Breast epithelium (tissue), 4 donors: ENCODE results near the gene ACTMAP. TPM values are rescaled to one million over a fixed set of nuclear protein-coding genes. Genes with fewer than 3 reads are reported as not detected.

Source experiments
- DNase-seq, 2 donors: peaks; one replicate each; pipeline ENCODE4 v3.0.0-alpha.2; 2019; ENCODE audit warnings: low spot score in 2 of 2
- H3K27ac ChIP-seq, 2 donors: fragments of 200-600 bp; sonication (generic) in 1 of 2; one replicate each; pipeline ENCODE4 v1.5.1; 2016 to 2019; ENCODE audit warnings: mild to moderate bottlenecking in 1 of 2
- H3K27me3 ChIP-seq, 2 donors: fragments of 200-600 bp; sonication (generic) in 1 of 2; one replicate each; pipeline versions ENCODE4 v1.5.1 to v1.6.0; 2017 to 2019; ENCODE audit warnings: control low read depth in 1 of 2, mild to moderate bottlenecking in 1 of 2
- H3K36me3 ChIP-seq: fragments of 200-600 bp; one replicate; pipeline ENCODE4 v1.5.1; 2019
- H3K4me1 ChIP-seq, 2 donors: fragments of 200-600 bp; sonication (generic); one replicate each; pipeline ENCODE4 v1.5.1; 2016 to 2019; ENCODE audit warnings: control low read depth in 1 of 2
- H3K4me3 ChIP-seq, 3 donors: fragments of 200-600 bp; sonication (generic); 1 replicate in 2 of 3; 2 replicates in 1 of 3; pipeline ENCODE4 v1.5.1; 2016 to 2019; ENCODE audit warnings: mild to moderate bottlenecking in 3 of 3, moderate library complexity in 2 of 3
- H3K9me3 ChIP-seq, 2 donors: fragments of 200-600 bp; sonication (generic) in 1 of 2; one replicate each; pipeline ENCODE4 v1.5.1; 2016 to 2019; ENCODE audit warnings: control low read depth in 1 of 2
- CTCF ChIP-seq, 3 donors: fragments of 450-650 bp; IDR thresholded peaks; one replicate each; pipeline ENCODE4 v1.5.1; 2016 to 2017; ENCODE audit warnings: antibody characterized with exemption in 3 of 3, mild to moderate bottlenecking in 3 of 3, moderate library complexity in 3 of 3
- POLR2A ChIP-seq: fragments of 450-650 bp; IDR thresholded peaks from one replicate; pipeline ENCODE4 v1.6.1; 2016; ENCODE audit warnings: antibody characterized with exemption, mild to moderate bottlenecking, moderate library complexity
- POLR2AphosphoS5 ChIP-seq, 3 donors: sonication (generic); formaldehyde crosslinking; IDR thresholded peaks; one replicate each; pipeline ENCODE4 v1.6.1; 2017; ENCODE audit warnings: antibody characterized with exemption in 3 of 3
- intact Hi-C: fragments of 100-400 bp; cut with DNase I; formaldehyde crosslinking; loops from one replicate; pipeline ENCODE4 v1.15.1; 2023; ENCODE audit warnings: low total_unique reads
- total RNA-seq, 3 donors: library from RNA; depleted of rRNA; stranded (reverse); fragments of >200 nt; gene quantifications; one replicate each; pipeline ENCODE4 v1.1.0, GENCODE V29; 2016

ACTMAP gene
- total RNA-seq, 3 donors from 2014 or later = 2.6 to 3.2 (median 2.9) TPM

- H3K27me3 ChIP-seq = no peaks in the 10 kb centered on the region
- peak overlapping the region; percentile 86 to 94 (median 91) for H3K4me3 ChIP-seq
- DNase-seq = no peak
- intact Hi-C loops = no loop called here
- peak overlapping the region; percentile 94 to 99 for H3K27ac ChIP-seq
- TF ChIP-seq POLR2AphosphoS5 (IDR thresholded peaks at IDR 0.05) (no peak), POLR2A (no peak)
- no peaks in the 10 kb centered on the region for H3K36me3 ChIP-seq
- H3K4me1 ChIP-seq = peaks cover 0 to 15% of the 10 kb centered on the region in 2 donors
- H3K9me3 ChIP-seq = no peaks in the 10 kb centered on the region
These were observed 29.2 kb downstream of the ACTMAP start for GRCh38 chr19:40721140-40721486.

GRCh38 chr19:40719414-40719894, 30.8 kb downstream of the ACTMAP start:
- peaks cover 0 to 15% of the 10 kb centered on the region in 2 donors for H3K4me1 ChIP-seq
- no peaks in the 10 kb centered on the region for H3K36me3 ChIP-seq
- H3K27me3 ChIP-seq = no peaks in the 10 kb centered on the region
- H3K9me3 ChIP-seq = no peaks in the 10 kb centered on the region
- no peak for TF ChIP-seq POLR2A
- TF ChIP-seq POLR2AphosphoS5 (IDR thresholded peaks at IDR 0.05) = no peak
- no peak for TF ChIP-seq CTCF (IDR thresholded peaks at IDR 0.05)
- H3K27ac ChIP-seq = peak overlapping the region; percentile 94 to 99
- intact Hi-C loops = no loop called here
- no peak for DNase-seq
- peak overlapping the region; percentile 86 to 94 (median 91) for H3K4me3 ChIP-seq

- Histone ChIP-seq H3K27me3 (no peaks in the 10 kb centered on the region), H3K9me3 (no peaks in the 10 kb centered on the region), H3K4me1 (peaks cover 0 to 15% of the 10 kb centered on the region in 2 donors), H3K4me3 (peak overlapping the region; percentile 86 to 94 (median 91)), H3K36me3 (no peaks in the 10 kb centered on the region), H3K27ac (peak overlapping the region; percentile 94 to 99)
- DNase-seq = peak; percentile 89 to 91
- intact Hi-C loops = no loop called here
- TF ChIP-seq POLR2A (peak; percentile 53), CTCF (IDR thresholded peaks at IDR 0.05) (no peak), POLR2AphosphoS5 (IDR thresholded peaks at IDR 0.05) (peak; percentile 18 to 70 (median 37))
These were observed 31.4 kb downstream of the ACTMAP start for GRCh38 chr19:40718774-40719391.

- H3K36me3 ChIP-seq = no peaks in the 10 kb centered on the region
- peak; percentile 58 to 63 for DNase-seq
- intact Hi-C loops = no loop called here
- TF ChIP-seq CTCF (IDR thresholded peaks at IDR 0.05) (no peak), POLR2A (no peak), POLR2AphosphoS5 (IDR thresholded peaks at IDR 0.05) (peak in 1 of 3 donors; percentile 35)
- H3K4me1 ChIP-seq = peaks cover 0 to 15% of the 10 kb centered on the region in 2 donors
- peak overlapping the region; percentile 94 to 99 for H3K27ac ChIP-seq
- H3K9me3 ChIP-seq = no peaks in the 10 kb centered on the region
- H3K4me3 ChIP-seq = peak overlapping the region; percentile 86 to 94 (median 91)
- H3K27me3 ChIP-seq = no peaks in the 10 kb centered on the region
These were observed 32.1 kb downstream of the ACTMAP start for GRCh38 chr19:40717880-40718773.

GRCh38 chr19:40717325-40717879, 32.9 kb downstream of the ACTMAP start:
- no peaks in the 10 kb centered on the region for H3K36me3 ChIP-seq
- no peaks in the 10 kb centered on the region for H3K27me3 ChIP-seq
- TF ChIP-seq POLR2A = no peak
- TF ChIP-seq CTCF (IDR thresholded peaks at IDR 0.05) = no peak
- TF ChIP-seq POLR2AphosphoS5 (IDR thresholded peaks at IDR 0.05) = no peak
- peak overlapping the region; percentile 86 to 94 (median 91) for H3K4me3 ChIP-seq
- H3K27ac ChIP-seq = peak overlapping the region; percentile 94 to 99
- peaks cover 0 to 15% of the 10 kb centered on the region in 2 donors for H3K4me1 ChIP-seq
- H3K9me3 ChIP-seq = no peaks in the 10 kb centered on the region
- peak; percentile 49 to 55 for DNase-seq
- intact Hi-C loops = no loop called here
